ENCODE measurements around the gene THBD. TPM values are rescaled to one million over a fixed set of nuclear protein-coding genes. Genes with fewer than 3 reads are reported as not detected.

The THBD gene
- total RNA-seq, 1 donor from 2014 or later = 6.8 TPM

DNA sequence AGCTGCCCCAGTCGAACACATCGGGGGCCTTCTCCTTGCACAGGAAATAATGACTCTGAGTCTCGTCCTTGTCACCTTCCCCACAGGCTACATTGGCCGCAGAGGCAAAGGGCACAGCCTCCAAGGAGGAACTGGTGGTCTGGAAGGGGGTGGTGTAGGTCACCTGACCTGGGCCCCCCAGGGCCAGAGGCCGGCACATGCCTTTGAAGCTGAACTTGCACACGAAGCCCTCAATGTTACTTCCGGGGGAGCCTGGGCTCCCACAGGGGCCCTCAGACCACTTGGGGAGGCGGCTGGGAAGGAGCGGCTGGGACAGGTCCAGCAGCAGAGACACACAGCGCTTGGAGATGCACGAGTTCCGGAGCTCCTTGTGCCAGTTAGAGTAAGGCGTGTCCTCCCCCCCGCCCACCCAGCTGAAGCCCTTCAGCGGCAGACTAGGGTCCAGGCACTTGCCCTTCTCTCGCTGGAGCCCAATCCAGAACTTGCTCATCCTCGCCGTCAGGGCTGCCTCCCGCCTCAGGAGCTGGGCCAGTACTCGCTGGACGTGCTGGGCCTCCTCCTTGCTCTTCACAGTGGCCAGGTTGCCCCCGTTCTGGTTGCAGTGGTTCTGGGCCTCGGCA is 36.1 kb upstream of the THBD start:
- H3K36me3 ChIP-seq (ENCODE audit: control insufficient read depth in 3 of 3, insufficient read depth in 3 of 3, low read length in 3 of 3) = peaks cover 0 to 2% (median 0%) of the 10 kb centered on the region in 3 donors
- peaks cover 5 to 24% (median 17%) of the 10 kb centered on the region in 3 donors for H3K4me1 ChIP-seq (ENCODE audit: control insufficient read depth in 3 of 3, insufficient read depth in 3 of 3, low read length in 3 of 3)
- peak overlapping the region; percentile 64 to 75 (median 70) for H3K9ac ChIP-seq (ENCODE audit: low read depth in 1 of 3, low read length in 3 of 3)
- peak overlapping the region; percentile 57 to 63 (median 60) for H3K4me3 ChIP-seq (ENCODE audit: low read length in 3 of 3)
- no peaks in the 10 kb centered on the region for H3K27me3 ChIP-seq (ENCODE audit: control insufficient read depth in 3 of 3, insufficient read depth in 3 of 3, low read length in 3 of 3)
- H3K27ac ChIP-seq (ENCODE audit: low read depth, low read length) = peak overlapping the region; percentile 89
- H3K9me3 ChIP-seq (ENCODE audit: control insufficient read depth in 3 of 3, low read length in 3 of 3) = no peaks in the 10 kb centered on the region

DNA sequence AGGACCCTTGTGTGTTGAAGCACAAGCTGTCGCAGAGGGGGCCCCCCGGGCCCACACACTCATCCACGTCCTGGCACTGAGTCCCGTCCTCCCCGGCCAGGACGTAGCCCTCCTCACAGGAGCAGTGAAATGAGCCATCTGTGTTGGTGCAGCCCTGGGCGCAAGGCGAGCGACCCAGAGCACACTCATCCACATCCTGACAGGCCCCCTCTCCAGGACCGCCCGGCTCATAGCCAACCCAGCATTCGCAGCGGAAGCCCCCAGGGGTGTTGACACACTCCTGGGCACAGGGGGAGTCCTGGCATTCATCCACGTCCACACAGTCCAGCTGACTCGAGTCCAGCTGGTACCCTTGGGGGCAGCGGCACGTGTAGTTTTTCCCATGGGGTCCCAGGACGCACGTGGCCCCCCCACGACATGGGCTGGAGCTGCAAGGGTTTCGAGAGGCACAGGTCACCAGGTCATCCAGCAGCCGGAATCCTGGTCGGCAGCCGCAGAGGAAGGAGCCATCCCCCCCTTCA is 35.4 kb upstream of the THBD start:
- H3K9ac ChIP-seq (ENCODE audit: low read depth in 1 of 3, low read length in 3 of 3) = peak overlapping the region; percentile 43 to 75 (median 64)
- H3K27me3 ChIP-seq (ENCODE audit: control insufficient read depth in 3 of 3, insufficient read depth in 3 of 3, low read length in 3 of 3) = no peaks in the 10 kb centered on the region
- peaks cover 5 to 25% (median 17%) of the 10 kb centered on the region in 3 donors for H3K4me1 ChIP-seq (ENCODE audit: control insufficient read depth in 3 of 3, insufficient read depth in 3 of 3, low read length in 3 of 3)
- peak overlapping the region; percentile 56 to 63 (median 60) for H3K4me3 ChIP-seq (ENCODE audit: low read length in 3 of 3)
- H3K36me3 ChIP-seq (ENCODE audit: control insufficient read depth in 3 of 3, insufficient read depth in 3 of 3, low read length in 3 of 3) = peaks cover 0 to 4% (median 0%) of the 10 kb centered on the region in 3 donors
- peak overlapping the region; percentile 89 for H3K27ac ChIP-seq (ENCODE audit: low read depth, low read length)
- H3K9me3 ChIP-seq (ENCODE audit: control insufficient read depth in 3 of 3, low read length in 3 of 3) = no peaks in the 10 kb centered on the region

GRCh38 chr20:23084282-23084844 is 34.9 kb upstream of the THBD start:
- Histone ChIP-seq H3K4me1 (ENCODE audit: control insufficient read depth in 3 of 3, insufficient read depth in 3 of 3, low read length in 3 of 3) (peaks cover 5 to 25% (median 17%) of the 10 kb centered on the region in 3 donors), H3K36me3 (ENCODE audit: control insufficient read depth in 3 of 3, insufficient read depth in 3 of 3, low read length in 3 of 3) (peaks cover 0 to 4% (median 0%) of the 10 kb centered on the region in 3 donors), H3K27me3 (ENCODE audit: control insufficient read depth in 3 of 3, insufficient read depth in 3 of 3, low read length in 3 of 3) (no peaks in the 10 kb centered on the region), H3K4me3 (ENCODE audit: low read length in 3 of 3) (peak overlapping the region; percentile 56 to 66 (median 60)), H3K9me3 (ENCODE audit: control insufficient read depth in 3 of 3, low read length in 3 of 3) (no peaks in the 10 kb centered on the region), H3K9ac (ENCODE audit: low read depth in 1 of 3, low read length in 3 of 3) (peak overlapping the region; percentile 64 to 75 (median 75)), H3K27ac (ENCODE audit: low read depth, low read length) (peak overlapping the region; percentile 89)

GRCh38 chr20:23083553-23084220 is 34.2 kb upstream of the THBD start:
- Histone ChIP-seq H3K36me3 (ENCODE audit: control insufficient read depth in 3 of 3, insufficient read depth in 3 of 3, low read length in 3 of 3) (peaks cover 0 to 4% (median 0%) of the 10 kb centered on the region in 3 donors), H3K9ac (ENCODE audit: low read depth in 1 of 3, low read length in 3 of 3) (peak overlapping the region; percentile 64 to 75 (median 75)), H3K4me3 (ENCODE audit: low read length in 3 of 3) (peak overlapping the region; percentile 56 to 66 (median 60)), H3K27me3 (ENCODE audit: control insufficient read depth in 3 of 3, insufficient read depth in 3 of 3, low read length in 3 of 3) (no peaks in the 10 kb centered on the region), H3K9me3 (ENCODE audit: control insufficient read depth in 3 of 3, low read length in 3 of 3) (no peaks in the 10 kb centered on the region), H3K27ac (ENCODE audit: low read depth, low read length) (peak overlapping the region; percentile 89), H3K4me1 (ENCODE audit: control insufficient read depth in 3 of 3, insufficient read depth in 3 of 3, low read length in 3 of 3) (peaks cover 5 to 25% (median 22%) of the 10 kb centered on the region in 3 donors)

DNA sequence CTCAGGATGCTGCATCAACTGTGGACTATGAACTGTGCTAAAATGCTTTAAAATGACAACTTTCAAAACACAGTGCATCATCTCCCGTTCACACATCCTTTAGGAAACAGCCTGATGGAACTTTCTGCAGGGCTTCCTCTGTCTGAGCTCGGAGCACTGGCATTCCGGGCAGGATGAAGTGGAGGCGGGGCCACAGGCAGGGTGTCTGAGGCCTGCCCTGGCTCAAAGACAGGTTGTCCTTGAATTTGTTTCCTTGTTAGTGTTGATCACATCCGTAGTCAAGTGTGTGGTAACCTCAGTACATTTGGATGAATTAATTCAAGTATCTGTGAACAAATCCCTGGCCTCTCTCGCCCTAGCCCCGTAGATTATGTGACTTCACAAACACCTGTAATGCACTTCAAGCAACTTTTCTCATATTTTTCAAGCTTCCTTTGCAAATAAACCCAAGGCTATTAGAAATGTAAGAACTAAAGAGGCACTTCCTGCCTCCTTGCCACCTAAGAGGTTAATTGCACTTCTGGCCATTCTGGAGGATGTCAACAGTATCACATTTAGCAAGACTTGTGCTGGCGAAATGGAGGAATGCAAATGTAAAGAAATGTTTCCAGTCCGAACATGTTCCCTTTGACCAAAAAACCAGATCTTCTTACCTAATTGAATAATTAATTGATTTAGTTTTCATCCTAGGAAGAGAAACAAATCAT is 33.5 kb upstream of the THBD start:
- Histone ChIP-seq H3K36me3 (ENCODE audit: control insufficient read depth in 3 of 3, insufficient read depth in 3 of 3, low read length in 3 of 3) (peaks cover 0 to 4% (median 0%) of the 10 kb centered on the region in 3 donors), H3K27me3 (ENCODE audit: control insufficient read depth in 3 of 3, insufficient read depth in 3 of 3, low read length in 3 of 3) (no peaks in the 10 kb centered on the region), H3K4me3 (ENCODE audit: low read length in 3 of 3) (peak overlapping the region; percentile 1 to 66 (median 17)), H3K4me1 (ENCODE audit: control insufficient read depth in 3 of 3, insufficient read depth in 3 of 3, low read length in 3 of 3) (peaks cover 5 to 25% (median 23%) of the 10 kb centered on the region in 3 donors), H3K9me3 (ENCODE audit: control insufficient read depth in 3 of 3, low read length in 3 of 3) (no peaks in the 10 kb centered on the region), H3K27ac (ENCODE audit: low read depth, low read length) (peak overlapping the region; percentile 89), H3K9ac (ENCODE audit: low read depth in 1 of 3, low read length in 3 of 3) (peak overlapping the region; percentile 64 to 75 (median 75))

DNA sequence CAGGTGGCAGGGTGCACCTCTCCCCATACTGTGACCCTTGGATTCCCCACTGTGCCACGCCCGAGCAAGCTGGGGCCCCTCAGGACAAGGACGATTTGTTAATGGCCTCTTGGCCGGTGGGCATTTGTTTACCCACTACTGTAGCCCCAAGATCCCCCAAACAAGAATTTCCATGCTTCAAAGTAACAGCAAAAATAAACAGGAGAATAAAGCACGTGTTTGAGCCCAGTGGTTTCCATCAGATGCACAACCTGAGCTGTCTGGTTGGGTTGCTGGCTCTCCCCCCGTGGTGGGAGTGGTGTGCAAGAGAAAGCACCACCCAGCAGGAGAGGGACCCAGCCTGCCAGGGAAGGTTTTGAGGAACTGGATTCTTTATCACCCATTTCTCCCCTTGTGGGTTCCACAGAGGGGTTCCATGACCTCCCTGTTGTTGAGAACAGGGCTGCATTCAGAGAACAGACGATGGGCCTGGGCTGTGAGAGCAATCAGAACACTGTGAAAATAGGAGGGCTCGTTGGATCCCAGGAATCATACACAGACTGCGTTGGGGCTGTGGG is 31.9 kb upstream of the THBD start:
- H3K9me3 ChIP-seq (ENCODE audit: control insufficient read depth in 3 of 3, low read length in 3 of 3) = no peaks in the 10 kb centered on the region
- peaks cover 0 to 4% (median 0%) of the 10 kb centered on the region in 3 donors for H3K36me3 ChIP-seq (ENCODE audit: control insufficient read depth in 3 of 3, insufficient read depth in 3 of 3, low read length in 3 of 3)
- no peaks in the 10 kb centered on the region for H3K27me3 ChIP-seq (ENCODE audit: control insufficient read depth in 3 of 3, insufficient read depth in 3 of 3, low read length in 3 of 3)
- peak overlapping the region; percentile 62 for H3K27ac ChIP-seq (ENCODE audit: low read depth, low read length)
- H3K4me1 ChIP-seq (ENCODE audit: control insufficient read depth in 3 of 3, insufficient read depth in 3 of 3, low read length in 3 of 3) = peaks cover 0 to 15% (median 11%) of the 10 kb centered on the region in 3 donors
- H3K4me3 ChIP-seq (ENCODE audit: low read length in 3 of 3) = peak overlapping the region in 2 of 3 donors; percentile 42 to 54
- H3K9ac ChIP-seq (ENCODE audit: low read depth in 1 of 3, low read length in 3 of 3) = no peak overlapping the region

- no peak overlapping the region for H3K9ac ChIP-seq (ENCODE audit: low read depth in 1 of 3, low read length in 3 of 3)
- peak overlapping the region in 1 of 3 donors; percentile 14 for H3K4me3 ChIP-seq (ENCODE audit: low read length in 3 of 3)
- no peaks in the 10 kb centered on the region for H3K27me3 ChIP-seq (ENCODE audit: control insufficient read depth in 3 of 3, insufficient read depth in 3 of 3, low read length in 3 of 3)
- no peaks in the 10 kb centered on the region for H3K9me3 ChIP-seq (ENCODE audit: control insufficient read depth in 3 of 3, low read length in 3 of 3)
- H3K4me1 ChIP-seq (ENCODE audit: control insufficient read depth in 3 of 3, insufficient read depth in 3 of 3, low read length in 3 of 3) = peaks cover 0 to 15% (median 10%) of the 10 kb centered on the region in 3 donors
- peaks cover 0 to 4% (median 0%) of the 10 kb centered on the region in 3 donors for H3K36me3 ChIP-seq (ENCODE audit: control insufficient read depth in 3 of 3, insufficient read depth in 3 of 3, low read length in 3 of 3)
- H3K27ac ChIP-seq (ENCODE audit: low read depth, low read length) = no peak overlapping the region
Observed at GRCh38 chr20:23080521-23080920, 31.0 kb upstream of the THBD start.

- Histone ChIP-seq H3K4me3 (ENCODE audit: low read length in 3 of 3) (no peak overlapping the region), H3K27me3 (ENCODE audit: control insufficient read depth in 3 of 3, insufficient read depth in 3 of 3, low read length in 3 of 3) (no peaks in the 10 kb centered on the region), H3K4me1 (ENCODE audit: control insufficient read depth in 3 of 3, insufficient read depth in 3 of 3, low read length in 3 of 3) (peaks cover 0 to 12% (median 10%) of the 10 kb centered on the region in 3 donors), H3K27ac (ENCODE audit: low read depth, low read length) (no peak overlapping the region), H3K36me3 (ENCODE audit: control insufficient read depth in 3 of 3, insufficient read depth in 3 of 3, low read length in 3 of 3) (peaks cover 0 to 4% (median 0%) of the 10 kb centered on the region in 3 donors), H3K9me3 (ENCODE audit: control insufficient read depth in 3 of 3, low read length in 3 of 3) (no peaks in the 10 kb centered on the region), H3K9ac (ENCODE audit: low read depth in 1 of 3, low read length in 3 of 3) (peak overlapping the region in 1 of 3 donors; percentile 8)
Observed at GRCh38 chr20:23079926-23080325, 30.5 kb upstream of the THBD start.

- H3K27me3 ChIP-seq (ENCODE audit: control insufficient read depth in 3 of 3, insufficient read depth in 3 of 3, low read length in 3 of 3) = no peaks in the 10 kb centered on the region
- no peak overlapping the region for H3K4me3 ChIP-seq (ENCODE audit: low read length in 3 of 3)
- no peak overlapping the region for H3K9ac ChIP-seq (ENCODE audit: low read depth in 1 of 3, low read length in 3 of 3)
- H3K36me3 ChIP-seq (ENCODE audit: control insufficient read depth in 3 of 3, insufficient read depth in 3 of 3, low read length in 3 of 3) = peaks cover 0 to 7% (median 0%) of the 10 kb centered on the region in 3 donors
- peaks cover 0 to 12% (median 10%) of the 10 kb centered on the region in 3 donors for H3K4me1 ChIP-seq (ENCODE audit: control insufficient read depth in 3 of 3, insufficient read depth in 3 of 3, low read length in 3 of 3)
- H3K9me3 ChIP-seq (ENCODE audit: control insufficient read depth in 3 of 3, low read length in 3 of 3) = no peaks in the 10 kb centered on the region
- no peak overlapping the region for H3K27ac ChIP-seq (ENCODE audit: low read depth, low read length)
Observed at GRCh38 chr20:23079016-23079351, 29.5 kb upstream of the THBD start.
